Vagina (tissue), 2 donors: ENCODE data around the gene PTGER3.

Experiments used
- POLR2A ChIP-seq, 2 donors: fragments of 450-650 bp; IDR thresholded peaks; one replicate each; pipeline ENCODE4 v1.6.1; 2017; ENCODE audit warnings: antibody characterized with exemption in 2 of 2, mild to moderate bottlenecking in 2 of 2, moderate library complexity in 2 of 2
- TF ChIP-seq, protein P1 (sequence below), 3 experiments: fragments of 450-650 bp in 2 of 3; fragments of 200-600 bp in 1 of 3; sonication (generic) in 1 of 3; IDR thresholded peaks; one replicate each; pipeline ENCODE4 v1.5.1; 2017 to 2019; ENCODE audit warnings: antibody characterized with exemption in 3 of 3, mild to moderate bottlenecking in 2 of 3, moderate library complexity in 2 of 3

DNA sequence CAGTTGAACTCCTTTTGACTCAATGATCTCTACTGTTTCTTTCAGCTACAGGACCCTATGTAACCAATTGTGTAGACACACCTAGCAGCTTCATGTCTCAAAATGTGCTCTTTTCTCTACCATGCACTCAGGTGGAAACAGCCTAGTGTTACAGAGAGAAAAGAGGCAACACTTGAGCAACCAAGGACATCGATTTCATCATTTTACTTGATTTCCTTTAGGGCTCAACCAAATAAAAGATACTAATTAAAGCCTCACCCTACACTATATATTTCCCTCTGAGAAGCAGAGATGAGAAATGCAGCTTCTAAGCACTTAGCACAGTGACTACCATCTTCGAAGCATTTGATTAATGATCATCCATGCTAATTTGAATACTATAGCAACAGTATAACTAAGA is 55.1 kb downstream of the PTGER3 start:
- TF ChIP-seq, protein P1, sequence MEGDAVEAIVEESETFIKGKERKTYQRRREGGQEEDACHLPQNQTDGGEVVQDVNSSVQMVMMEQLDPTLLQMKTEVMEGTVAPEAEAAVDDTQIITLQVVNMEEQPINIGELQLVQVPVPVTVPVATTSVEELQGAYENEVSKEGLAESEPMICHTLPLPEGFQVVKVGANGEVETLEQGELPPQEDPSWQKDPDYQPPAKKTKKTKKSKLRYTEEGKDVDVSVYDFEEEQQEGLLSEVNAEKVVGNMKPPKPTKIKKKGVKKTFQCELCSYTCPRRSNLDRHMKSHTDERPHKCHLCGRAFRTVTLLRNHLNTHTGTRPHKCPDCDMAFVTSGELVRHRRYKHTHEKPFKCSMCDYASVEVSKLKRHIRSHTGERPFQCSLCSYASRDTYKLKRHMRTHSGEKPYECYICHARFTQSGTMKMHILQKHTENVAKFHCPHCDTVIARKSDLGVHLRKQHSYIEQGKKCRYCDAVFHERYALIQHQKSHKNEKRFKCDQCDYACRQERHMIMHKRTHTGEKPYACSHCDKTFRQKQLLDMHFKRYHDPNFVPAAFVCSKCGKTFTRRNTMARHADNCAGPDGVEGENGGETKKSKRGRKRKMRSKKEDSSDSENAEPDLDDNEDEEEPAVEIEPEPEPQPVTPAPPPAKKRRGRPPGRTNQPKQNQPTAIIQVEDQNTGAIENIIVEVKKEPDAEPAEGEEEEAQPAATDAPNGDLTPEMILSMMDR (IDR thresholded peaks at IDR 0.05), result no peak
- TF ChIP-seq POLR2A (IDR thresholded peaks at IDR 0.05), result no peak
